ENCODE measurements around the gene PEX11G.

The PEX11G gene

DNA sequence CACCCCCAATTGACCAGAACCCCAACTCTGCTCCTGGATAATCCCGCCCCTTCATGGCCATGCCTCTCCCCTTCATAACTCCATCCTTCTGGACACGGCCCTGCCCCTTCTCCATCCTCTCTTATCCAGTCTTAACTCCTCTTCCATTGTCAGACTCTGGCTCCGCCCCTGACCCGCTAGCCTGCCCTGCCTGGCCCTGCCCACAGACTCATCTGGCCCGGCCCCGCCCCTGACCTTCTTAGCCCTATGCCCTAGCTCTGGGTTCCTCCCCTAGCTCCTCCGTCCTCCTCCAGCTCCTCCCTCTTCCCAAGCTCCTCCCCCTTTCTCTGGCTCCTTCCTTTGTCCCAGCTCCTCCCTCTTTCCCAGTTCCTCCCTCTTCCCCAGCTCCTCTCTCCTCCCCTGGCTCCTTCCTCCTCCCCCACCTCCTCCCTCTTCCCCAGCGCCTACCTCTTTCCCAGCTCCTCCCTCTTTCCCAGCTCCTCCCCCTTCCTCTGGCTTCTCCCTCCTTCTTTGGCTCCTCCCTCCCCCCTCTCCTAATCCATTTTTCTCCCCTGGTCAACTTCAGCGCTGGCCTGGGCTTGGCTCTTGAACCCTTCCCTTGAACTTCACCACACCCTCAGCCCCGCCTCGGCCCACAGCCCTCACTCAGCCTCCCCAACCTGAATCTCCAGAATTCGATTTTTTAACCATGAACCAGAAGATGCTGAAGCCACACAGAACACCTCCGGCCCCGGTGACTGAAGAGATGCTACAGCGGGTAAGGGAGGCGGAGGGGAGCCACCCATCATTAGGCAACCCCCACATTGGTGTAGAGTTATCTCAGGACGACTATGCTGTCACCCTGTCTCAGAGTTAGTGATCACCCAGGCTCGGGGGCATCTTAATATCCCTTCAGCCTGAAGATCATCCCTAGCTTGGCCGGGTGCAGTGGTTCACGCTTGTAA is 17.8 kb upstream of the PEX11G start:
- in situ Hi-C loops (cut with MboI; ENCODE audit: low sequenced_read_pairs, unreplicated experiment): no loop called here
- DNase-seq (ENCODE audit: low spot score): peak; percentile 75
- TF ChIP-seq, protein P1, sequence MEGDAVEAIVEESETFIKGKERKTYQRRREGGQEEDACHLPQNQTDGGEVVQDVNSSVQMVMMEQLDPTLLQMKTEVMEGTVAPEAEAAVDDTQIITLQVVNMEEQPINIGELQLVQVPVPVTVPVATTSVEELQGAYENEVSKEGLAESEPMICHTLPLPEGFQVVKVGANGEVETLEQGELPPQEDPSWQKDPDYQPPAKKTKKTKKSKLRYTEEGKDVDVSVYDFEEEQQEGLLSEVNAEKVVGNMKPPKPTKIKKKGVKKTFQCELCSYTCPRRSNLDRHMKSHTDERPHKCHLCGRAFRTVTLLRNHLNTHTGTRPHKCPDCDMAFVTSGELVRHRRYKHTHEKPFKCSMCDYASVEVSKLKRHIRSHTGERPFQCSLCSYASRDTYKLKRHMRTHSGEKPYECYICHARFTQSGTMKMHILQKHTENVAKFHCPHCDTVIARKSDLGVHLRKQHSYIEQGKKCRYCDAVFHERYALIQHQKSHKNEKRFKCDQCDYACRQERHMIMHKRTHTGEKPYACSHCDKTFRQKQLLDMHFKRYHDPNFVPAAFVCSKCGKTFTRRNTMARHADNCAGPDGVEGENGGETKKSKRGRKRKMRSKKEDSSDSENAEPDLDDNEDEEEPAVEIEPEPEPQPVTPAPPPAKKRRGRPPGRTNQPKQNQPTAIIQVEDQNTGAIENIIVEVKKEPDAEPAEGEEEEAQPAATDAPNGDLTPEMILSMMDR (IDR thresholded peaks at IDR 0.05; ENCODE audit: borderline replicate concordance, control extremely low read depth, extremely low read depth, insufficient read depth, missing control alignments): no peak

DNA sequence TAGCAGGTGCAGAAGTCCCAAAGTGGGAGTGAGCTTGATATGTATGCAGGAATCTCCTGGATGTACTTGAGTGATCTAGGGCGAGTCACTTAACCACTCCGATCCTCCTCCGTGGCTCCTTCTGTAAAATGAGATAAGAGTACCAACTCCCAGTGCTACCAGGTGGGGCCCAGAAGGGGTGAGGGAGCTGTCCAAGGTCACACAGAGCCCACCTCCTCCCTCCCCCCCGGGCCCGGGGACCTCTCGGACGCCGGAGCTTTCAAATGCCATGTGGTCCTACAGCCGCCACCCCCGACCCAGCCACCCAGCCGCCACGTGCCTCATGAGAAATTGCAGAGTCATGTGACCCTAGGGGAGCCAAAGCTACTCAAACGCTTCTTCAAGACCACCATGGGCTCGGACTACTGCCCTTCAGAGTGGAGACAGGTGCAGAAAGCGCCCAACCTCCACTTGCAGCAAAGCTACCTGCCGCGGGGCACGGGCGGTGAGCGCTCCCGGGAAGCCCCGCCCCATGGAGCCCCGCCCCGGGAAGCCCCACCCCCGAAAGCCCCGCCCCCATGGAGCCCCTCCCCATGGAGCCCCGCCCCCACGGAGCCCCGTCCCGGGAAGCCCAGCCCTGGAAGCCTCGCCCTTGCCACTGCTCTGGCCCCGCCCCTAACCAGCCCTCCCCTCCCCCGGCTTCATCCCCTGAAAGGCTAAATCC is 17.0 kb upstream of the PEX11G start:
- in situ Hi-C loops (cut with MboI; ENCODE audit: low sequenced_read_pairs, unreplicated experiment): no loop called here
- DNase-seq (ENCODE audit: low spot score): peak; percentile 80
- TF ChIP-seq, protein P1 (IDR thresholded peaks at IDR 0.05; ENCODE audit: borderline replicate concordance, control extremely low read depth, extremely low read depth, insufficient read depth, missing control alignments): no peak

DNA sequence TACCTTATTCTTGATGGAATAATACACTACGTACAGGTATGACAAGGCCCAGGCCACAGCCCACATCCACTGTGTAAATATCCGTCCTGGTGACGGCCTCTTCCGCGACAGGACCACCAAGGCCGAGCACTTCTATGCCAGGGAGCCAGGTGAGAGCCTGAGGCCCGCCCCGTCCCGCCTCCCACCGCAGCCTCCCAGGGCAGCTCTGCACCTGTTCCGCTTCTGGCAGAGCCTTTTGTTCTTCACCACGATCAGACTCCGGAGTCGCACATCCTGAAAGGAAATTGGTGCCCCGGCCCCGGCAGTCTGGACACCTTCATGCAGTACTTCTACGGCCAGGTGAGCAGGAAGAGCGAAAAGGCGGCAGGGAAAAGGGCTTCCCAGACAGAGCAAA is 16.4 kb upstream of the PEX11G start:
- TF ChIP-seq, protein P1 (IDR thresholded peaks at IDR 0.05; ENCODE audit: borderline replicate concordance, control extremely low read depth, extremely low read depth, insufficient read depth, missing control alignments): no peak
- no peak for DNase-seq (ENCODE audit: low spot score)
- in situ Hi-C loops (cut with MboI; ENCODE audit: low sequenced_read_pairs, unreplicated experiment): no loop called here

DNA sequence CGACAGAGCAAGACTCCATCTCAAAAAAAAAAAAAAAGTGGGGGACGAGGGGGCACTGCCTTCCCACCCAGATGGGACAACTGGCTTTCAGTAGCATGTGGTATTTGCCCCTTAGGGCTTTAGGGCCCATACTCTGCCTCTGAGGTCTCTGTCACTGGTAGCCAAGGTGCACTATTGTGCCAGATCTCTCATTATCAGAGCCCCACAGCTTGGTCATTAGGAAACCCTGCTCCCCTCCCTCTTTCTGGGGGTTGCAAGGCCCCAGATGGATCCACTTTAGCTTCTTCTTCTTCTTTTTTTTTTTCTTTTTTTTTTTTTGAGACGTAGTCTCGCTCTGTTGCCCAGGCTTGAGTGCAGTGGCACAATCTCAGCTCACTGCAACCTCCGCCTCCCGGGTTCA is 15.8 kb upstream of the PEX11G start:
- DNase-seq (ENCODE audit: low spot score): no peak
- in situ Hi-C loops (cut with MboI; ENCODE audit: low sequenced_read_pairs, unreplicated experiment): no loop called here
- TF ChIP-seq, protein P1 (IDR thresholded peaks at IDR 0.05; ENCODE audit: borderline replicate concordance, control extremely low read depth, extremely low read depth, insufficient read depth, missing control alignments): no peak

DNA sequence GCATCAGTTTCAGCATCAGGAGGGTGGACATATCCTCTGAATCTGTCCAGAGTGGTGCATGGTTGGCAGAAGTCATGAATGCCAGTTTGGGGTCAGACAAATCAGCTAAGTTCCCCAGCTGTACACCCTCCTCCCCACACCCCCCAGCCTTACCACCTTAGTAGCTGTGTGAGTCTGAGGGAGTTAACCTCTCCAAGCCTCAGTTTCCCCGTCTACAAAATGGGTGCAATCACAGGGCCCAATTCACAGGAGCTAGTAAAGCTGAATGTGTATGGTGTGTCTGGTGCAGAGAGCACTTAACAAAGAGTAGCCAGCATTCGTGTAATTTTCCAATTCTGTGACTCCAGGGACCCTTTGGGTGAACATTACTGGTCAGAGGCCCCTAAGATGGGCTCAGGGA is 13.7 kb upstream of the PEX11G start:
- DNase-seq (ENCODE audit: low spot score): no peak
- TF ChIP-seq, protein P1 (IDR thresholded peaks at IDR 0.05; ENCODE audit: borderline replicate concordance, control extremely low read depth, extremely low read depth, insufficient read depth, missing control alignments): no peak
- in situ Hi-C loops (cut with MboI; ENCODE audit: low sequenced_read_pairs, unreplicated experiment): no loop called here

DNA sequence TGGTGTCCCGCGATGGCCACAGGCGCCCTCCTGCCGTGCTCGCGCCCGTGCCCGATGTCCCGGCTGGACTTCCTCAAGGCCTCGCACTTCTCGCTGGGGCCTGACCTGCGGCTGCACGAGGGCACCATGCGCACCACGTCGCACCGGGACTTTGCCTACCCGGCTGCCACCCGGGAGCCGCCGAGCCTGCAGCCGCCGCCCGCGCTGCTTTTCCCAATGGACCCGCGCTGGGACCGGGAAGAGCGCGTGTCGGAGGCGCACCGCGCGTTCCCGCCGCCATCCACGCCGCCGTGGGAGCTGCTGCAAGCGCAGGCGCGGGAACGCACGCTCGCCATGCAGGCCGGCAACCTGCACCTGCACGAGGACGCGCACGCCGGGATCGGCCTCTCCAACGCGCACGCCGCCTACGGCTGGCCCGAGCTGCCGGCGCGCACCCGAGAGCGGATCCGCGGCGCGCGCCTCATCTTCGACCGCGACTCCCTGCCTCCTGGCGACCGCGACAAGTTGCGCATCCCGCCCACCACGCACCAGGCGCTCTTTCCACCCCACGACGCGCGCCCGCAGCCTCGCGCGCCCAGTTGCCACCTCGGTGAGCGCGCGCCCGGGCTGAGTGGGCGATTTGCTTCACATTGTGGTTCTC is 12.1 kb upstream of the PEX11G start:
- TF ChIP-seq, protein P1 (IDR thresholded peaks at IDR 0.05; ENCODE audit: borderline replicate concordance, control extremely low read depth, extremely low read depth, insufficient read depth, missing control alignments): no peak
- DNase-seq (ENCODE audit: low spot score): peak; percentile 75
- in situ Hi-C loops (cut with MboI; ENCODE audit: low sequenced_read_pairs, unreplicated experiment): no loop called here
